ENCODE measurements around the gene NIM1K.

DNA sequence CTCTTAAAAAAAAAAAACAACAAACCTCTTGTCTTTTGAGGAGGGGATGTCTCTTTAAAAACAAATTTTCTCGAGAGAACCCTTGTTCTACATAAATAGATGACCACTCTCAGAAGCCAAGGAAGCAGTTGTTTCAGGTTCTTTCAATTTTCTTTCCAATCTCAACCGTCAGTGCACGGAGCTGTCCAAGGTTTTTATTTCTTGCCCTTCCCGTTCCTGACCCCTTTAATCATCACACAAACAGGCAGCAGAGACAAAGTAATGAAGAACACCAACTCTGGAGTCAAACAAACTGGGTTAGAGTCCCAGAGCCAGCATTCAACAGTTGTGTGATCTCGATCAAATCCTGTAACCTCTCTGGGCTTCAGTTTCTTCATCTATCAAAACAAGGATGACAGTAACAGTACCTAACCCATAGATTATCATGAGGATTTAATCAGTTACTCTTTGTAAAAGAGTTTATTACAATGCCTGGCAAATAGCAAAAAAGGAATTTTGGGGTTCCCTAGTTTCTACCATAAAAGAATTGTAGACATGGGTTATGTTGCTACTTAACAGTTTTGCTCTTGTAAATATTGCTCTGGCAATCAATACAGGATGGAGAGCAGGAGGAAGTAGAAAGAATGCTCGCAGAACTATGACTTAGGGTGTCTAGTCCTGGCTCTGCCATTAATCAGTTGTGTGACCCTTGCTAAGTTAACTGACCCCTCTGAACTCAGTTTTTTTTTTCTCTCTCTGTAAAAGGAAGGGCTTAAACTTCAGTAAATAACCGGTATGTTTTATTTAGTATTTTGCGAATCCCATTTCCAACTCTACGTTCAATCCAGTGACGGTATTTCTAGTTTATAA lies 1.0 kb upstream of the NIM1K start:
- TF ChIP-seq, protein P1, sequence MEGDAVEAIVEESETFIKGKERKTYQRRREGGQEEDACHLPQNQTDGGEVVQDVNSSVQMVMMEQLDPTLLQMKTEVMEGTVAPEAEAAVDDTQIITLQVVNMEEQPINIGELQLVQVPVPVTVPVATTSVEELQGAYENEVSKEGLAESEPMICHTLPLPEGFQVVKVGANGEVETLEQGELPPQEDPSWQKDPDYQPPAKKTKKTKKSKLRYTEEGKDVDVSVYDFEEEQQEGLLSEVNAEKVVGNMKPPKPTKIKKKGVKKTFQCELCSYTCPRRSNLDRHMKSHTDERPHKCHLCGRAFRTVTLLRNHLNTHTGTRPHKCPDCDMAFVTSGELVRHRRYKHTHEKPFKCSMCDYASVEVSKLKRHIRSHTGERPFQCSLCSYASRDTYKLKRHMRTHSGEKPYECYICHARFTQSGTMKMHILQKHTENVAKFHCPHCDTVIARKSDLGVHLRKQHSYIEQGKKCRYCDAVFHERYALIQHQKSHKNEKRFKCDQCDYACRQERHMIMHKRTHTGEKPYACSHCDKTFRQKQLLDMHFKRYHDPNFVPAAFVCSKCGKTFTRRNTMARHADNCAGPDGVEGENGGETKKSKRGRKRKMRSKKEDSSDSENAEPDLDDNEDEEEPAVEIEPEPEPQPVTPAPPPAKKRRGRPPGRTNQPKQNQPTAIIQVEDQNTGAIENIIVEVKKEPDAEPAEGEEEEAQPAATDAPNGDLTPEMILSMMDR (IDR thresholded peaks at IDR 0.05 in 4 of 5, conservative IDR thresholded peaks at IDR 0.05 in 1 of 5): no peak
- no peak for TF ChIP-seq POLR2A (IDR thresholded peaks at IDR 0.05)

Measured in gastrocnemius medialis (tissue), 4 donors.